Tibial nerve (tissue), 4 donors: ENCODE data around the gene TSSC4. TPM values are rescaled to one million over a fixed set of nuclear protein-coding genes. Genes with fewer than 3 reads are reported as not detected.

Source experiments
- DNase-seq, 2 donors: peaks; one replicate each; pipeline ENCODE4 v3.0.0-alpha.2; 2019; ENCODE audit warnings: low spot score in 2 of 2
- H3K27ac ChIP-seq, 4 donors: fragments of 200-600 bp; sonication (generic) in 3 of 4; one replicate each; pipeline ENCODE4 v1.5.1; 2017 to 2019; ENCODE audit warnings: mild to moderate bottlenecking in 1 of 4
- H3K27me3 ChIP-seq, 2 donors: fragments of 200-600 bp; sonication (generic) in 1 of 2; one replicate each; pipeline versions ENCODE4 v1.5.1 to v1.6.0; 2017 to 2019
- H3K36me3 ChIP-seq, 3 donors: fragments of 200-600 bp; sonication (generic); one replicate each; pipeline ENCODE4 v1.5.1; 2018 to 2019
- H3K4me1 ChIP-seq, 4 donors: fragments of 200-600 bp; sonication (generic) in 3 of 4; one replicate each; pipeline ENCODE4 v1.5.1; 2017 to 2019
- H3K4me3 ChIP-seq, 4 donors: fragments of 200-600 bp; sonication (generic) in 3 of 4; one replicate each; pipeline ENCODE4 v1.5.1; 2017 to 2019; ENCODE audit warnings: mild to moderate bottlenecking in 1 of 4, moderate library complexity in 1 of 4
- H3K9me3 ChIP-seq, 4 donors: fragments of 200-600 bp; sonication (generic) in 3 of 4; one replicate each; pipeline ENCODE4 v1.5.1; 2017 to 2019
- EP300 ChIP-seq, 2 donors: sonication (generic); formaldehyde crosslinking; IDR thresholded peaks; one replicate each; pipeline ENCODE4 v1.6.1; 2017; ENCODE audit warnings: antibody characterized with exemption in 2 of 2, mild to moderate bottlenecking in 1 of 2
- POLR2A ChIP-seq, 2 donors: fragments of 450-650 bp; IDR thresholded peaks; one replicate each; pipeline ENCODE4 v1.6.1; 2017; ENCODE audit warnings: antibody characterized with exemption in 2 of 2, mild to moderate bottlenecking in 2 of 2, moderate library complexity in 2 of 2
- WGBS, 2 donors: methylation state at CpG; one replicate each; pipeline ENCODE4 v1.1.5; 2018; 5-methylcytosine and 5-hydroxymethylcytosine counted together
- total RNA-seq, 4 donors: library from RNA; depleted of rRNA; stranded (reverse); fragments of >200 nt; gene quantifications; one replicate each; pipeline ENCODE4 v1.1.0, GENCODE V29; 2016
- TF ChIP-seq, protein P1 (sequence below), 5 experiments: fragments of 200-600 bp in 3 of 5; fragments of 450-650 bp in 2 of 5; sonication (generic) in 3 of 5; IDR thresholded peaks; one replicate each; pipeline ENCODE4 v1.5.1; 2016 to 2019; ENCODE audit warnings: antibody characterized with exemption in 5 of 5, mild to moderate bottlenecking in 3 of 5, moderate library complexity in 2 of 5

Gene TSSC4
- total RNA-seq, 4 donors from 2014 or later = 44.8 to 54.3 (median 49.1) TPM

DNA sequence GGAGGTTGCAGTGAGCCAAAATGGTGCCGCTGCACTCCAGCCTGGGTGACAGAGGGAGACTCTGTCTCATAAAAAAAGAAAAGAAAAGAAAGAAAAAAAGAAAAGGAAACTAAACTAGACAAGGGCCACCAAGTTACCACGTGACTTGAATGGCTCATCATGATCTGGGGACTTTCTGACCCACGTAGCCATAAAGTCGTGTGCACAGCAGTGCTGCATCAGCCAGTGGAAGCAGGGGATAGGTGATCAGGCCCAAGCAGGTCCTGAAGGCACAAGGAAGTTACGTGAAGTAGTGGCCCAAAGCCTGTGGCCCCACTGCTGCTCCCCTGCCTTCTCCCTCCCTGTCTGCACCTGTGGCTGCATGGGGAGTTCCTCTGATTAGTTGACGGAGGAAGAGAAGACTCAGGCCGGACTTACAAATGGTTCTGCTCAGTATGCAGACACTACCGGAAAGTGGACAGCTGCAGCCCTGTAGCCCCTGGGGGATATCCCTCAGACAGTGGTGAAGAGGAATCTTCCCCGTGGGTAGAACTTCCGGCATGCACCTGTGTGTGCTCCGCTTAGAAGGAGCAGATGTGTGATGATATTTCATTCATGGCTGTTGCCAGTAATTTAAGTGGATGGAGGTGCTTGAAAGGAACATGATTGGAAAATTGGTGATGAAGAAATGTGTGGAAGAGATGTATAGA lies 41.7 kb upstream of the TSSC4 start:
- Histone ChIP-seq H3K9me3 (no peaks in the 10 kb centered on the region), H3K4me3 (no peak overlapping the region), H3K27ac (no peak overlapping the region), H3K27me3 (no peaks in the 10 kb centered on the region), H3K4me1 (no peaks in the 10 kb centered on the region), H3K36me3 (no peaks in the 10 kb centered on the region)
- no peak for DNase-seq
- WGBS, 2 donors = 77 to 90% methylated on average over 11 of the region's 11 CpGs
- TF ChIP-seq EP300 (IDR thresholded peaks at IDR 0.05) (no peak), POLR2A (IDR thresholded peaks at IDR 0.05) (no peak)
- TF ChIP-seq, protein P1, sequence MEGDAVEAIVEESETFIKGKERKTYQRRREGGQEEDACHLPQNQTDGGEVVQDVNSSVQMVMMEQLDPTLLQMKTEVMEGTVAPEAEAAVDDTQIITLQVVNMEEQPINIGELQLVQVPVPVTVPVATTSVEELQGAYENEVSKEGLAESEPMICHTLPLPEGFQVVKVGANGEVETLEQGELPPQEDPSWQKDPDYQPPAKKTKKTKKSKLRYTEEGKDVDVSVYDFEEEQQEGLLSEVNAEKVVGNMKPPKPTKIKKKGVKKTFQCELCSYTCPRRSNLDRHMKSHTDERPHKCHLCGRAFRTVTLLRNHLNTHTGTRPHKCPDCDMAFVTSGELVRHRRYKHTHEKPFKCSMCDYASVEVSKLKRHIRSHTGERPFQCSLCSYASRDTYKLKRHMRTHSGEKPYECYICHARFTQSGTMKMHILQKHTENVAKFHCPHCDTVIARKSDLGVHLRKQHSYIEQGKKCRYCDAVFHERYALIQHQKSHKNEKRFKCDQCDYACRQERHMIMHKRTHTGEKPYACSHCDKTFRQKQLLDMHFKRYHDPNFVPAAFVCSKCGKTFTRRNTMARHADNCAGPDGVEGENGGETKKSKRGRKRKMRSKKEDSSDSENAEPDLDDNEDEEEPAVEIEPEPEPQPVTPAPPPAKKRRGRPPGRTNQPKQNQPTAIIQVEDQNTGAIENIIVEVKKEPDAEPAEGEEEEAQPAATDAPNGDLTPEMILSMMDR (IDR thresholded peaks at IDR 0.05) = no peak

DNA sequence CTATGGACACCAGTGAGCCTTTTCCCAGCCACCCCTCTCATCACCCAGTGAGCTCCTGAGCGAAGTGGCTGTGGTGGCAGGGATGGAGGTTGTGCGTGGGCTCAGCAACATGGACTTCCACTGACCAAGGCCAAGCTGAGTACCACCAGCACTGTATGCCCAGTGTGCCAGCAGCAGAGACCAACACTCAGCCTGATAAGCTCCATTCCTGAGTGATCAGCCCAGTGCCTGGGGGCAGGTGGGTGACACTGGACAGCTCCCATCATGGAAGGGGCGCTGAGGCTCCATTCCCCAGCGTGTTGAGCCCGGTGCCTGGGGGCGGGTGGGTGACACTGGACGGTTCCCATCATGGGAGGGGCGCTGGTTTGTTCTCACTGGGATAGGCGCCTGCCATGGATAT lies 41.0 kb upstream of the TSSC4 start:
- TF ChIP-seq, protein P1 (IDR thresholded peaks at IDR 0.05) = no peak

DNA sequence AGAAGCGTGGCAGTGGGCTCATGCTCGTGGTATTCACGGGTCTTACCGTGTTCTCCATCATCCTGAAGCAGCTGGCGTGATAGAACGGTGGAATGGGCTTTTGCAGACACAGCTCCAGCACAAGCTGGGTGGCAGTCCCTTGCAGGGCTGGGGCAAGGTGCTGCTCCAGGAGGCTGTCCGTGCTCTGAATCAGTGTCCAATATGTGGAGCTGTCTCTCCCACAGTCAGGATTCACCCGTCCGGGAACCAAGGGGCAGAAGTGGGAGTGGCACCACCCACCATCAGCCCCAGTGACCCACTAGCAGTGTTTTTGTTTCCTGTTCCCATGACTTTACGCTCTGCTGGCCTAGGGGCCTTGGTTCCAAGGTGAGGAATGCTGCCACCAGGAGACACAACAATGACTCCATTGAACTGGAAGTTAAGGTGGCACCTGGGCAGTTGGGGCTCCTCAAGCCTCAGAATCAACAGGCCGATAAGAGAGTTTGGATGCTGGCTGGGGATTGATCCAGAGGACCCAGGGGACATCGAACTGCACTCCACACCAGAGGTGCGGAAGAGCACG lies 40.4 kb upstream of the TSSC4 start:
- no peak for DNase-seq
- no peak for TF ChIP-seq EP300 (IDR thresholded peaks at IDR 0.05)
- TF ChIP-seq, protein P1 (IDR thresholded peaks at IDR 0.05) = no peak
- TF ChIP-seq POLR2A (IDR thresholded peaks at IDR 0.05) = no peak
- WGBS, 2 donors = 82 to 86% methylated on average over 14 of the region's 14 CpGs
- Histone ChIP-seq H3K9me3 (no peaks in the 10 kb centered on the region), H3K36me3 (no peaks in the 10 kb centered on the region), H3K27me3 (no peaks in the 10 kb centered on the region), H3K27ac (no peak overlapping the region), H3K4me3 (no peak overlapping the region), H3K4me1 (peaks cover 0 to 3% (median 0%) of the 10 kb centered on the region in 4 donors)

More for the DNA sequence above, 41.0 kb upstream of the TSSC4 start:
- Histone ChIP-seq H3K9me3 (no peaks in the 10 kb centered on the region), H3K27me3 (no peaks in the 10 kb centered on the region), H3K36me3 (no peaks in the 10 kb centered on the region), H3K4me1 (no peaks in the 10 kb centered on the region), H3K4me3 (no peak overlapping the region), H3K27ac (no peak overlapping the region)
- WGBS, 2 donors = 87 to 92% methylated on average over 8 to 9 of the region's 9 CpGs
- DNase-seq = no peak

DNA sequence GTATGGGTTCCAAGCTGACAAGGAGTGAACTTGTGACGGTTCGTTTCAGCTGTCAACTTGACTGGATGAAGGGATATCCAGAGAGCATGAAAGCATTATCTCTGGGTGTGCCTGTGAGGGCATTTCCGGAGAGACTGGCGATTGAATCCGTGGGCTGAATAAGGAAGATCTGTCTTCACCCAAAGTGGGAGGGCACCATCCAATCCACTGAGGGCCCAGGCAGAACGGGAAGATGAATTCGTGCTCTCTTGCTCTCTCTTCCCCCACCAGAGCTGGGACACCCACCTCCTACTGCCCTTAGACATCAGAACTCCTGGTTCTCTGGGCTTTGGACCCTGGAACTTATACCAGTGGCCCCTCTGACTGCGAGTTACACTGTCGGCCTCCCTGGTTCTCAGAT lies 39.0 kb upstream of the TSSC4 start:
- 68 to 76% methylated on average over 9 of the region's 9 CpGs for WGBS, 2 donors
- no peak overlapping the region for H3K4me3 ChIP-seq
- TF ChIP-seq, protein P1 (IDR thresholded peaks at IDR 0.05) = no peak
- TF ChIP-seq POLR2A (IDR thresholded peaks at IDR 0.05) = no peak
- TF ChIP-seq EP300 (IDR thresholded peaks at IDR 0.05) = no peak
- H3K9me3 ChIP-seq = no peaks in the 10 kb centered on the region
- no peaks in the 10 kb centered on the region for H3K36me3 ChIP-seq
- H3K27ac ChIP-seq = no peak overlapping the region
- H3K27me3 ChIP-seq = no peaks in the 10 kb centered on the region
- DNase-seq = no peak
- H3K4me1 ChIP-seq = peaks cover 0 to 15% (median 10%) of the 10 kb centered on the region in 4 donors

DNA sequence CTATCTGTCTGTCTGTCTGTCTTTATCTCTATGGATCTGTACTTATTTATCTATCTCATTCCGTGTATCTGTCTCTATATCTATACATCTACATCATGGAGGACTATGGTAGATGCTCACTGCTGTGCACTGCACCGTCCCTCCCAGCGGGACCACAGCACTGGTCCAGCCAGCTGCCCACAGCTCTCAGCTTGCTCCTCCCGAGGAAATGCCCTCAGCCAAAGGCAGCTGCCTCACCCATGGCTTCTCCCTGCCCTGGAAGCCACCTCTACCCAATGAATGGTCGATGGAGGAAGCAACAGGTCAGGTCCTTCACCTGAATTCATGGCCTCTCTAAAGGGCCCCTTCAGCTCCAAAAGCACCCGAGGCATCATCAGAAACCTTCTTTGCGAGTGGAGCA lies 38.1 kb upstream of the TSSC4 start:
- Histone ChIP-seq H3K36me3 (no peaks in the 10 kb centered on the region), H3K27ac (no peak overlapping the region), H3K9me3 (no peaks in the 10 kb centered on the region), H3K4me1 (peaks cover 0 to 23% (median 16%) of the 10 kb centered on the region in 4 donors), H3K27me3 (no peaks in the 10 kb centered on the region), H3K4me3 (no peak overlapping the region)
- WGBS, 2 donors = 89 to 97% methylated on average over 7 of the region's 7 CpGs
- TF ChIP-seq POLR2A (IDR thresholded peaks at IDR 0.05) = no peak
- no peak for TF ChIP-seq EP300 (IDR thresholded peaks at IDR 0.05)
- TF ChIP-seq, protein P1 (IDR thresholded peaks at IDR 0.05) = no peak
- no peak for DNase-seq
